Activated naive CD4-positive, alpha-beta T cell treated with anti-CD3 and anti-CD28 coated beads, Interleukin-2, amount 10 ng/mL, durations not matched to agents 7 days and 5 days (primary cell): Measurements from ENCODE around the gene KCNMA1.

Experiments
- CTCF ChIA-PET: fragments of 350-600 bp; sonication (Branson Sonifier 250); formaldehyde crosslinking; loops from one replicate; lab custom pipeline; 2021; ENCODE audit warnings: antibody characterized with exemption; lab: Charles Lee
- DNase-seq: peaks from one replicate; pipeline ENCODE4 v3.0.0-alpha.2; 2020
- H3K27ac Mint-ChIP-seq: one replicate; pipeline ENCODE4 v1.8.0; 2021; ENCODE audit warnings: mild to moderate bottlenecking, moderate library complexity, mixed read lengths
- H3K27me3 Mint-ChIP-seq: one replicate; pipeline ENCODE4 v1.8.0; 2021; ENCODE audit warnings: mild to moderate bottlenecking, mixed read lengths
- H3K36me3 Mint-ChIP-seq: one replicate; pipeline ENCODE4 v1.8.0; 2021; ENCODE audit warnings: mixed read lengths
- H3K4me1 Mint-ChIP-seq: one replicate; pipeline ENCODE4 v1.8.0; 2021; ENCODE audit warnings: mixed read lengths
- H3K4me3 Mint-ChIP-seq: one replicate; pipeline ENCODE4 v1.8.0; 2021; ENCODE audit warnings: mild to moderate bottlenecking, moderate library complexity, mixed read lengths
- H3K9me3 Mint-ChIP-seq: one replicate; pipeline ENCODE4 v1.8.0; 2021; ENCODE audit warnings: mixed read lengths

KCNMA1 gene

DNA sequence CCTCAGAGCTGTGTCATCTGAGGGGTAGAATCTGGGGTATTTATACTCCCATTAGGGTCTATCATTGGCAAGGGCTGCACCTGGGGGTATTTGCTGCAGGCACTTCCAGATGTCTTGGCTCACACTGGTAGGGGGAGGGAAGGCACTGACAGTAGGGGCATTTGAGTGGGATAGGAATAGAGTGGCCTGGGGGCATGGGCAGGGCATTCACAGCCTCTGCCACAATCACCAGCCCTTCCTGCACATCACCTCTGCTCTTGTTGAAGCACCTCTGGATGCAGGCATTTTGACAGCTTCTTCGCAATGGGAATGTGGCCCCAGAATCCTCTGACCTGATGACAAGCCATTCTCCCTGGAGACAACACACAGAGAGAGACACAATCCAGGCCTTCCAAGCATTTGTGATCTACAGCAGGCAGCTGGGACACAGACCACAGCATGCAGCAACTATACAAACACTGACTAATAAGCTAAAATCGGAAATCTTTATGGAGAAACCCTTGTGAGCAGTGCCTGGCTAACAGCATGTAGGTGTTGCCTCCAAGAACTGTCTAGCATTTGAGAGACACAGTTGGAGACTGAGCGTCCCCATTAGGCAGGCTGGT, 178.5 kb downstream of the KCNMA1 start:
- CTCF ChIA-PET = no interaction called here
- Mint-ChIP-seq H3K27me3 (no peaks in the 10 kb centered on the region), H3K4me1 (no peaks in the 10 kb centered on the region), H3K9me3 (no peaks in the 10 kb centered on the region), H3K36me3 (no peaks in the 10 kb centered on the region), H3K4me3 (no peak overlapping the region), H3K27ac (no peak overlapping the region)
- no peak for DNase-seq

DNA sequence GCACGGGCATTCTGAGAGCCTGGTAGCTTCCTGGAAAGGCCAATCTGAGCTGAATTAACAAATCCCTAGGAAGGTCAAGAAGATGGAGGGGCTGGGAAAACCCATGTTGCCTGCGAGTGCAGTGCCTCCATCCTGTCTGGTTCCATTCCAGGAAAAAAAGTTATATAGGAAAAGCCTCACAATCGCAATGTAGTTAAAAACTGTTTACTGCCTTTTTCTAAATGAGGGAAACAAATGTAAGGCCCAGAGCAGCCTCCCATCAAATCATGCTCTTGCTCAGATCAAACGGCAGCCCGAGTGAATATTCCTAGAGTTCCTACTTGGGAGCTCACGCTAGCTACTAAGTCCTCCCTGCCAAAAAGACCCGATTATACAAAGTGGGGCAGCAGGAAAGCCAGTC, 179.9 kb downstream of the KCNMA1 start:
- Mint-ChIP-seq H3K4me3 (no peak overlapping the region), H3K27ac (no peak overlapping the region), H3K9me3 (no peaks in the 10 kb centered on the region), H3K4me1 (no peaks in the 10 kb centered on the region), H3K27me3 (no peaks in the 10 kb centered on the region), H3K36me3 (no peaks in the 10 kb centered on the region)
- no peak for DNase-seq
- CTCF ChIA-PET = no interaction called here

GRCh38 chr10:77457266-77457665, 180.3 kb downstream of the KCNMA1 start:
- no peak overlapping the region for H3K4me3 Mint-ChIP-seq
- no peaks in the 10 kb centered on the region for H3K4me1 Mint-ChIP-seq
- CTCF ChIA-PET = no interaction called here
- H3K36me3 Mint-ChIP-seq = no peaks in the 10 kb centered on the region
- DNase-seq = no peak
- no peaks in the 10 kb centered on the region for H3K9me3 Mint-ChIP-seq
- no peaks in the 10 kb centered on the region for H3K27me3 Mint-ChIP-seq
- H3K27ac Mint-ChIP-seq = no peak overlapping the region

- Mint-ChIP-seq H3K4me1 (no peaks in the 10 kb centered on the region), H3K9me3 (no peaks in the 10 kb centered on the region), H3K27me3 (no peaks in the 10 kb centered on the region), H3K36me3 (no peaks in the 10 kb centered on the region), H3K27ac (no peak overlapping the region), H3K4me3 (no peak overlapping the region)
- DNase-seq = no peak
- CTCF ChIA-PET = no interaction called here
Observed at GRCh38 chr10:77456414-77456813, 181.2 kb downstream of the KCNMA1 start.

DNA sequence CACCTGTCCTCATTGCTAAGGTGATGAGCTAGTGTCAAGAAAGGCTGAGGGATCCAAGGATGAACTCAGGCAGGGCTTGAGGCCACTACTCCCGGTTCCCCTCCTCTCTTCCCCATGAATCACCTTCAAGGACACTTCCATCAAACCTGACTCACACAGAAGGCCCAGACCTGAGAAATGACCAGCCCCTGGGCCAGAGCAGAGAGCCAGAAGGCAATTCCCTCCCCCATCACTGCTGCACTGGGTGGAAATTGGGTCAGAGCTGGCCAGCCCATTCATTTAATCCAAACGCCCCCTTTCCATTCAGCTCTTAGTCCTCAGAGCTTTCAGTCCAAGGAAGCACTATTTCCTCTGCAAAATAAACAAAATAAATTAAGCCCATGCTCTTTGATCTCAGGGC, 182.0 kb downstream of the KCNMA1 start:
- H3K27me3 Mint-ChIP-seq = no peaks in the 10 kb centered on the region
- no peak overlapping the region for H3K27ac Mint-ChIP-seq
- H3K4me3 Mint-ChIP-seq = no peak overlapping the region
- H3K36me3 Mint-ChIP-seq = no peaks in the 10 kb centered on the region
- CTCF ChIA-PET = no interaction called here
- H3K4me1 Mint-ChIP-seq = no peaks in the 10 kb centered on the region
- H3K9me3 Mint-ChIP-seq = no peaks in the 10 kb centered on the region
- no peak for DNase-seq

- Mint-ChIP-seq H3K4me1 (no peaks in the 10 kb centered on the region), H3K4me3 (no peak overlapping the region), H3K27me3 (no peaks in the 10 kb centered on the region), H3K9me3 (no peaks in the 10 kb centered on the region), H3K36me3 (no peaks in the 10 kb centered on the region), H3K27ac (no peak overlapping the region)
- DNase-seq = no peak
- CTCF ChIA-PET = no interaction called here
Observed at GRCh38 chr10:77452952-77453564, 184.6 kb downstream of the KCNMA1 start.

- Mint-ChIP-seq H3K4me3 (no peak overlapping the region), H3K4me1 (no peaks in the 10 kb centered on the region), H3K27ac (no peak overlapping the region), H3K36me3 (no peaks in the 10 kb centered on the region), H3K9me3 (no peaks in the 10 kb centered on the region), H3K27me3 (no peaks in the 10 kb centered on the region)
- CTCF ChIA-PET = no interaction called here
- DNase-seq = no peak
Observed at GRCh38 chr10:77451886-77452285, 185.7 kb downstream of the KCNMA1 start.

- Mint-ChIP-seq H3K4me1 (no peaks in the 10 kb centered on the region), H3K36me3 (no peaks in the 10 kb centered on the region), H3K27me3 (no peaks in the 10 kb centered on the region), H3K27ac (no peak overlapping the region), H3K4me3 (no peak overlapping the region), H3K9me3 (no peaks in the 10 kb centered on the region)
- CTCF ChIA-PET = no interaction called here
- DNase-seq = no peak
Observed at GRCh38 chr10:77448226-77448625, 189.4 kb downstream of the KCNMA1 start.

GRCh38 chr10:77446700-77447099, 190.9 kb downstream of the KCNMA1 start:
- H3K4me1 Mint-ChIP-seq = no peaks in the 10 kb centered on the region
- H3K9me3 Mint-ChIP-seq = peaks cover 2% of the 10 kb centered on the region
- CTCF ChIA-PET = no interaction called here
- no peak overlapping the region for H3K4me3 Mint-ChIP-seq
- no peaks in the 10 kb centered on the region for H3K36me3 Mint-ChIP-seq
- H3K27me3 Mint-ChIP-seq = no peaks in the 10 kb centered on the region
- H3K27ac Mint-ChIP-seq = no peak overlapping the region
- no peak for DNase-seq

DNA sequence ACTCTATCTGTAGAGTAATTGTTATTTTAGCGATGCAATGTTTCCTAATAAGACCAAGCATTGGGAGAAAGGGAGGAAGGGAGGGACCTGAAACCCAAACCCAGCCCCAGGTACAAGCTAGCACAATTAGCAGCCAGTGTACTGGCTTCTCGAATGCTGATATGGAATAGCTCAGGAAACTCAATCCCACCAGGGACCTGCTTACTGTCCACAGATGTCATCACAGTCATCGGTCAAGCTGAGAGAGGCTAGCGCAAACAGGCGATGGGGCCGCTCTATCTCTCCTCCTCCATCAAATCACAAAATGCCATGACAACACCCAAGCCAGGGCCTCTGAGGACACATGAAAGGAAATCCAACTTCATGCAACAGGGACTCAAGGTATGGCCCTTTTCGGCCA, 192.1 kb downstream of the KCNMA1 start:
- H3K27me3 Mint-ChIP-seq = no peaks in the 10 kb centered on the region
- H3K36me3 Mint-ChIP-seq = no peaks in the 10 kb centered on the region
- H3K4me1 Mint-ChIP-seq = no peaks in the 10 kb centered on the region
- DNase-seq = no peak
- H3K27ac Mint-ChIP-seq = no peak overlapping the region
- CTCF ChIA-PET = no interaction called here
- H3K9me3 Mint-ChIP-seq = peaks cover 2% of the 10 kb centered on the region
- no peak overlapping the region for H3K4me3 Mint-ChIP-seq

- no peak for DNase-seq
- Mint-ChIP-seq H3K27ac (no peak overlapping the region), H3K27me3 (no peaks in the 10 kb centered on the region), H3K9me3 (peaks cover 2% of the 10 kb centered on the region), H3K4me3 (no peak overlapping the region), H3K4me1 (no peaks in the 10 kb centered on the region), H3K36me3 (no peaks in the 10 kb centered on the region)
- CTCF ChIA-PET = no interaction called here
Observed at GRCh38 chr10:77444041-77444440, 193.6 kb downstream of the KCNMA1 start.

GRCh38 chr10:77442699-77443189, 194.9 kb downstream of the KCNMA1 start:
- no peak overlapping the region for H3K27ac Mint-ChIP-seq
- no peaks in the 10 kb centered on the region for H3K4me1 Mint-ChIP-seq
- peaks cover 2% of the 10 kb centered on the region for H3K9me3 Mint-ChIP-seq
- no peak for DNase-seq
- no peaks in the 10 kb centered on the region for H3K27me3 Mint-ChIP-seq
- no peaks in the 10 kb centered on the region for H3K36me3 Mint-ChIP-seq
- CTCF ChIA-PET = no interaction called here
- no peak overlapping the region for H3K4me3 Mint-ChIP-seq

DNA sequence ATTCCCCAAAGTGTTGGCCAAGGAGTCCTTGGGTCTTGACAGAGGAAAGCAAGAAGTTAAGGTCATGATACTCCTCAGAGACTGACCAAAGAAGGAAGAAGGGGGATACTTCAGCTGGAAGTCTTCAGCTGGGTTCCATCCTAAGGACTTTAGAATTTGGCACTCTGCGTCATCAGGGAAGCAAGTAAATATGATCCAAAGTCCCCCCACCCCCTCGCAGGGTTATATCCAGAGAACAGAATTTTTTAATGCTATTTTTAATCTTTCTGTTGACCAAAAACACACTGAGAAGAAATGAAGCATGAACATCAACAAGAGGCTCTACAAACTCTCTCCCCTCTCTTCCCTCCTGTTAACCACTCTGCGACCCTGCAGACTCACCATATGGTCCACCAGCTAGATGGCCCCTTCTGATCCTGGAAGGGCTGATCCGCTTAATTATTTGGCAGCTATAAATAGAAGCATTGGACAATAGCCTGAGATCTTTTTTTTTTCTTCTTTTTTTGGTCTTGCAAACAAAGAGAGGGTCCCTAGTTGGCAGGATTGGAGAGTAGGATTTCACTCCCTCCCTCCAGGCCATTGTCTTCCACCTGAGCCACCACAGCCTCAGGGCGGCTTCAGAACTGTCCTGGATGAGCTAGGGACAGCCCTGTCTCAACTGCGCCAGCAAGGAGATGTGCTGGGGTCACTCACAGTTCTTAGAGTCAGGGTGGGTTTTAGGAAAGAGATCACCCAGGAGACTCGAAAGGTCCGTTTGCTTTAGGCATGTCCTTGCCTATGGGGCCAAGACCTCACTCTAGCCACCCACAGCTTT, 196.0 kb downstream of the KCNMA1 start:
- Mint-ChIP-seq H3K4me3 (no peak overlapping the region), H3K27me3 (no peaks in the 10 kb centered on the region), H3K4me1 (no peaks in the 10 kb centered on the region), H3K27ac (no peak overlapping the region), H3K36me3 (no peaks in the 10 kb centered on the region), H3K9me3 (peaks cover 2% of the 10 kb centered on the region)
- CTCF ChIA-PET = no interaction called here
- no peak for DNase-seq

DNA sequence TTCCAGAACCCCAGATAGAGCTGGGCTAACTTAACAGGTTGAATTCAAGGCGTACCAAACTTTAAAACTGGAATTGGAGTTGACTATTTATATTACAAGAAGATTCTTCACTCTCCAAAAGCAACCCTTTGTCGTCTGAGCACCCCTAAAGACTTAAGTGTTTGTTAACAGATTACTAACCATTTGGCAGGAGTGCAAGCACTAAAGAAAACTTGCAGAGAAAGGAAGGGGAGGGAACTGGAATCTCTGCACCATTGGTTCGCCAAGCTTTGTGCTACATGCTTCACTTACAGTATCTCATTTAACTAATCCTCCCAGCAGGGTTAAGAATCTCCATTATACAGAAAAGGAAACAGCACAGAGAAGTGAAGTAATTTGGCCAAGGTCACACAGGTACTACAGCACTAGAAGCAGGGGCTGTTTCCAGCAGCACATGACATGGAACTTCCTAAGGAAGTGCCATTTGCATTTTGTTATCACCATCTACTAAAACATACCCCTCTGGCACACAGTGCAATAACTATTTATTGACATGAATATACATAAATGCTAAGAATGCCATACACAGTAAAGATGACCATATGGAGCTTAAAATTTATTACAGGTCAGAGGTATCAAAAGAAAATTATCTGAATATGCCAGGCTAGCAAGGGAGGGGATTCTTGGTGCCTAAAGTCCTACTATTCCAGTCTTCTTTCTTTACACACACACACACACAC, 201.2 kb downstream of the KCNMA1 start:
- no peaks in the 10 kb centered on the region for H3K36me3 Mint-ChIP-seq
- no peak overlapping the region for H3K27ac Mint-ChIP-seq
- no peaks in the 10 kb centered on the region for H3K4me1 Mint-ChIP-seq
- CTCF ChIA-PET = no interaction called here
- no peaks in the 10 kb centered on the region for H3K9me3 Mint-ChIP-seq
- no peak for DNase-seq
- H3K27me3 Mint-ChIP-seq = no peaks in the 10 kb centered on the region
- H3K4me3 Mint-ChIP-seq = no peak overlapping the region
